GM12878 (cell line): ENCODE data around the gene TRIOBP. TPM values are rescaled to one million over a fixed set of nuclear protein-coding genes. Genes with fewer than 3 reads are reported as not detected.

Experiments used
- ATAC-seq: fragments of 200-7000 bp; cut with Tn5 transposase; 3 replicates; pipeline ENCODE4 v1.9.1; 2020; ENCODE audit warnings: mild to moderate bottlenecking, moderate library complexity
- BruUV-seq: library from RNA; stranded (reverse); fragments of 400-500 nt; replicated peaks from 2 replicates; lab custom pipeline; 2021; lab: Mats Ljungman, UMichigan
- CTCF ChIA-PET: fragments of 300-600 bp; sonication (Branson Sonifier 250); formaldehyde crosslinking; extraction: SDS; loops from one replicate; lab custom pipeline; 2021; ENCODE audit warnings: inconsistent platforms; lab: Yijun Ruan, JAX
- POLR2A ChIA-PET: fragments of 350-600 bp; formaldehyde crosslinking; extraction: SDS; loops from one replicate; lab custom pipeline; 2021; ENCODE audit warnings: inconsistent platforms; lab: Charles Lee
- RAD21 ChIA-PET: fragments of 300-600 bp; sonication (Branson Sonifier 250); formaldehyde crosslinking; loops from one replicate; lab custom pipeline; 2023; ENCODE audit warnings: antibody characterized with exemption; ENCODE audit not compliant: unreplicated experiment; lab: Charles Lee
- SMC1A ChIA-PET: fragments of 300-600 bp; sonication (Branson Sonifier 250); formaldehyde crosslinking; loops from one replicate; lab custom pipeline; 2023; ENCODE audit not compliant: unreplicated experiment, uncharacterized antibody; lab: Charles Lee
- DNase-seq: peaks from one replicate; pipeline ENCODE4 v3.0.0-alpha.2; 2011; ENCODE audit warnings: low read depth, low spot score
- FAIRE-seq: peaks from 3 replicates; lab custom pipeline; 2011; peaks lifted over from hg19 to GRCh38; lab: Jason Lieb, UNC
- H2AFZ ChIP-seq: 2 replicates; pipeline ENCODE4 v1.6.0; 2011; ENCODE audit warnings: low read depth, low read length, control low read depth; ENCODE audit not compliant: control insufficient read depth
- H3K27ac ChIP-seq: 2 replicates; pipeline ENCODE4 v1.5.1; 2011; ENCODE audit warnings: control low read depth; ENCODE audit not compliant: control insufficient read depth, insufficient read depth
- H3K27me3 ChIP-seq, 2 experiments: replicated peaks in 1 of 2; 2 replicates each; pipeline versions ENCODE4 v1.6.0 to v1.6.1; 2011; ENCODE audit warnings: low read length in 1 of 2; ENCODE audit not compliant: control insufficient read depth in 2 of 2, insufficient read depth in 2 of 2
- H3K36me3 ChIP-seq, 2 experiments: 2 replicates each; pipeline ENCODE4 v1.5.1; 2011; ENCODE audit warnings: low read length in 1 of 2; ENCODE audit not compliant: control insufficient read depth in 2 of 2, insufficient read depth in 2 of 2
- H3K4me1 ChIP-seq: 2 replicates; pipeline ENCODE4 v1.6.1; 2011; ENCODE audit warnings: mild to moderate bottlenecking, low read length, moderate library complexity, mixed read lengths; ENCODE audit not compliant: control insufficient read depth, insufficient read depth
- H3K4me2 ChIP-seq: 2 replicates; pipeline ENCODE4 v1.6.0; 2011; ENCODE audit warnings: control low read depth; ENCODE audit not compliant: control insufficient read depth, insufficient read depth
- H3K4me3 ChIP-seq: fragments of 200-600 bp; sonication (generic); 2 replicates; pipeline ENCODE4 v1.5.1; 2016
- H3K79me2 ChIP-seq: 2 replicates; pipeline ENCODE4 v1.6.0; 2011; ENCODE audit warnings: low read length; ENCODE audit not compliant: control insufficient read depth, insufficient read depth
- H3K9ac ChIP-seq: 2 replicates; pipeline ENCODE4 v1.8.0; 2011; ENCODE audit warnings: low read length, control low read depth, mixed read lengths; ENCODE audit not compliant: control insufficient read depth, insufficient read depth
- H3K9me3 ChIP-seq: replicated peaks from 3 replicates; pipeline ENCODE4 v1.5.1; 2011; ENCODE audit warnings: mild to moderate bottlenecking, low read length; ENCODE audit not compliant: control insufficient read depth, insufficient read depth
- H4K20me1 ChIP-seq: 2 replicates; pipeline ENCODE4 v1.6.0; 2011; ENCODE audit not compliant: control insufficient read depth, insufficient read depth
- CREM ChIP-seq: IDR thresholded peaks from 2 replicates; pipeline ENCODE4 v1.6.1; 2014; ENCODE audit warnings: antibody characterized with exemption, low read depth
- E2F8 ChIP-seq: fragments of 450-650 bp; IDR thresholded peaks from 2 replicates; pipeline ENCODE4 v1.6.1; 2018; ENCODE audit warnings: mild to moderate bottlenecking, low read depth, moderate library complexity; ENCODE audit not compliant: partially characterized antibody
- ELK1 ChIP-seq: IDR thresholded peaks from 2 replicates; pipeline ENCODE4 v1.6.1; 2012; ENCODE audit warnings: low read depth, low read length, improper control_type of control experiment
- ESRRA ChIP-seq: IDR thresholded peaks from 2 replicates; pipeline ENCODE4 v1.6.1; 2012; ENCODE audit warnings: mild to moderate bottlenecking, low read length, improper control_type of control experiment
- HSF1 ChIP-seq: fragments of 150-350 bp; IDR thresholded peaks from 2 replicates; pipeline ENCODE4 v1.6.1; 2014; ENCODE audit warnings: mild to moderate bottlenecking, low read depth, low read length
- IRF3 ChIP-seq: fragments of 450-650 bp; IDR thresholded peaks from 2 replicates; pipeline ENCODE4 v1.6.1; 2014; ENCODE audit warnings: mild to moderate bottlenecking
- KAT2A ChIP-seq: conservative IDR thresholded peaks from 2 replicates; pipeline ENCODE4 v1.6.1; 2011; ENCODE audit warnings: low read depth, low read length; ENCODE audit not compliant: control insufficient read depth
- KDM1A ChIP-seq: fragments of 200-600 bp; sonication (generic); IDR thresholded peaks from 2 replicates; pipeline ENCODE4 v1.6.1; 2016; ENCODE audit warnings: borderline replicate concordance
- KLF5 ChIP-seq: fragments of 450-650 bp; IDR thresholded peaks from 2 replicates; pipeline ENCODE4 v1.6.1; 2014; ENCODE audit warnings: mild to moderate bottlenecking; ENCODE audit not compliant: partially characterized antibody
- MLLT1 ChIP-seq: fragments of 450-650 bp; IDR thresholded peaks from 2 replicates; pipeline ENCODE4 v1.6.1; 2016; ENCODE audit warnings: mild to moderate bottlenecking
- MTA2 ChIP-seq: fragments of 450-650 bp; IDR thresholded peaks from 2 replicates; pipeline ENCODE4 v1.6.1; 2016; ENCODE audit warnings: low read depth, mild to moderate bottlenecking, moderate library complexity
- NFIC ChIP-seq: IDR thresholded peaks from 2 replicates; pipeline ENCODE4 v1.6.1; 2012; ENCODE audit warnings: low read depth, mild to moderate bottlenecking, inconsistent platforms, low read length, moderate library complexity
- NR2C1 ChIP-seq: fragments of 450-650 bp; IDR thresholded peaks from 2 replicates; pipeline ENCODE4 v1.6.1; 2017; ENCODE audit warnings: antibody characterized with exemption, mild to moderate bottlenecking, moderate library complexity
- NR2F1 ChIP-seq: fragments of 450-650 bp; conservative IDR thresholded peaks from 2 replicates; pipeline ENCODE4 v1.6.1; 2017; ENCODE audit warnings: mild to moderate bottlenecking
- NRF1 ChIP-seq: conservative IDR thresholded peaks from 2 replicates; pipeline ENCODE4 v1.6.1; 2011; ENCODE audit warnings: mild to moderate bottlenecking, low read depth, low read length, improper control_type of control experiment
- SP1 ChIP-seq: IDR thresholded peaks from one replicate; pipeline ENCODE4 v1.6.1; 2011; ENCODE audit warnings: low read depth, low read length
- SUZ12 ChIP-seq: fragments of 200-600 bp; sonication (generic); IDR thresholded peaks from one replicate; pipeline ENCODE4 v1.6.1; 2018; ENCODE audit warnings: antibody characterized with exemption, mild to moderate bottlenecking; ENCODE audit not compliant: unreplicated experiment
- WGBS: methylation state at CpG from one replicate; pipeline ENCODE4 v1.1.6; 2016; ENCODE audit warnings: low lambda C conversion rate; ENCODE audit not compliant: insufficient replicate concordance, insufficient coverage; ENCODE audit errors: missing lambda C conversion rate; 5-methylcytosine and 5-hydroxymethylcytosine counted together
- in situ Hi-C: fragments of 300-500 bp; cut with MboI; formaldehyde crosslinking; loops from 9 replicates; pipeline ENCODE4 v1.14.3; 2018; ENCODE audit warnings: mixed read lengths
- intact Hi-C: fragments of 100-400 bp; cut with micrococcal nuclease; formaldehyde crosslinking; loops from one replicate; pipeline ENCODE4 v1.14.2; 2022; ENCODE audit not compliant: unreplicated experiment
- polyA plus RNA-seq, 11 experiments: library from polyadenylated mRNA; depleted of rRNA in 4 of 11; unstranded in 6 of 11; stranded (reverse) in 5 of 11; fragments of >200 nt; fragmentation: Nextera tagmentation in 4 of 11; fragmentation: Illumina TruSeq in 1 of 11; extraction: Ambion mirVana in 4 of 11; extraction: Trizol in 1 of 11; gene quantifications; 1 replicate in 1 of 11; 2 replicates in 10 of 11; pipeline versions ENCODE4 v1.2.1 to v1.2.3, GENCODE V29; 2011 to 2016; ENCODE audit warnings: inconsistent platforms in 2 of 11, missing spikeins in 2 of 11, low read depth in 1 of 11
- total RNA-seq, 4 experiments: library from RNA; depleted of rRNA in 3 of 4; stranded (reverse); fragments of >200 nt in 3 of 4; fragmentation: Illumina TruSeq in 1 of 4; extraction: Trizol in 1 of 4; gene quantifications; 2 replicates each; pipeline versions ENCODE4 v1.2.1 to v1.2.3, GENCODE V29; 2013 to 2021

TRIOBP gene
- total and polyA plus RNA-seq, 10 of the 15 experiments (the other 5 are each of a cell fraction or from before 2014, with no cell fraction given): 0.21 to 23.6 (median 11.9) TPM

- Histone ChIP-seq H3K79me2 (no peaks in the 10 kb centered on the region), H3K9me3 (no peaks in the 10 kb centered on the region), H3K4me1 (no peaks in the 10 kb centered on the region), H3K4me3 (no peak overlapping the region), H4K20me1 (no peaks in the 10 kb centered on the region), H3K27ac (no peak overlapping the region), H3K36me3 (no peaks in the 10 kb centered on the region), H3K27me3 (no peaks in the 10 kb centered on the region), H3K9ac (no peak overlapping the region), H2AFZ (no peak overlapping the region), H3K4me2 (no peak overlapping the region)
- SMC1A ChIA-PET: no interaction called here
- POLR2A ChIA-PET: interaction anchor here (1.0 kb wide), 1 partner anchor 9 kb away, joined by 3 read pairs; no protein-coding TSS in a partner anchor
- intact Hi-C loops (no loop called here), in situ Hi-C loops (no loop called here)
- RAD21 ChIA-PET: no interaction called here
- no peak for FAIRE-seq
- ATAC-seq: no peak
- no peak for DNase-seq
- 32% methylated on average over 7 of the region's 7 CpGs for WGBS
- BruUV-seq: no TSS peak
- CTCF ChIA-PET: no interaction called here
- TF ChIP-seq NFIC (no peak), MLLT1 (no peak), NR2C1 (no peak), ESRRA (no peak), SP1 (no peak), KDM1A (no peak), NR2F1 (no peak), NRF1 (no peak), KLF5 (no peak), ELK1 (no peak), IRF3 (no peak), MTA2 (no peak), CREM (no peak), SUZ12 (no peak), E2F8 (no peak), KAT2A (no peak), HSF1 (no peak)
Observed at GRCh38 chr22:37713761-37714160, 16.9 kb downstream of the TRIOBP start.
